DOHH2 (cell line): ENCODE data around the gene ADAMTS8.
"Not testable (repeated sequence)": the region's sequence is repeated elsewhere in the genome, so short reads cannot be mapped to it uniquely, and the experiment has no call there.

ENCODE experiments used
- H3F3A ChIP-seq: fragments of 200-600 bp; sonication (generic), shearing (Covaris generic); 2 replicates; pipeline ENCODE4 v1.6.0; 2016; ENCODE audit warnings: antibody characterized with exemption, mild to moderate bottlenecking; ENCODE audit not compliant: control insufficient read depth, insufficient read depth
- H3K27ac ChIP-seq: fragments of 200-600 bp; sonication (generic); 2 replicates; pipeline ENCODE4 v1.5.1; 2014; ENCODE audit warnings: low read depth, mild to moderate bottlenecking, low read length, moderate library complexity
- H3K27me3 ChIP-seq: fragments of 200-600 bp; sonication (generic); 2 replicates; pipeline ENCODE4 v1.6.1; 2014; ENCODE audit warnings: mild to moderate bottlenecking, low read length, mixed read lengths; ENCODE audit not compliant: control insufficient read depth
- H3K36me3 ChIP-seq: fragments of 200-600 bp; sonication (generic); 2 replicates; pipeline ENCODE4 v1.6.1; 2014; ENCODE audit warnings: mild to moderate bottlenecking, low read length, moderate library complexity, mixed read lengths; ENCODE audit not compliant: control insufficient read depth
- H3K4me1 ChIP-seq: fragments of 200-600 bp; sonication (generic); 2 replicates; pipeline ENCODE4 v1.6.1; 2014; ENCODE audit warnings: mild to moderate bottlenecking, low read length, mixed read lengths; ENCODE audit not compliant: control insufficient read depth
- H3K4me2 ChIP-seq: fragments of 200-600 bp; sonication (generic); 2 replicates; pipeline ENCODE4 v1.6.0; 2014; ENCODE audit warnings: mild to moderate bottlenecking, low read length, moderate library complexity
- H3K4me3 ChIP-seq: fragments of 200-600 bp; sonication (generic); 2 replicates; pipeline ENCODE4 v1.5.1; 2014; ENCODE audit warnings: mild to moderate bottlenecking, low read length, mixed read lengths
- H3K79me2 ChIP-seq: fragments of 200-600 bp; sonication (generic); 2 replicates; pipeline ENCODE4 v1.6.1; 2014; ENCODE audit warnings: mild to moderate bottlenecking, low read length, mixed read lengths; ENCODE audit not compliant: control insufficient read depth
- H3K9me2 ChIP-seq: fragments of 200-600 bp; sonication (generic); replicated peaks from 2 replicates; pipeline ENCODE4 v1.6.1; 2014; ENCODE audit warnings: mild to moderate bottlenecking, low read length, mixed read lengths; ENCODE audit not compliant: control insufficient read depth
- H3K9me3 ChIP-seq: fragments of 200-600 bp; sonication (generic); 2 replicates; pipeline ENCODE4 v1.6.1; 2014; ENCODE audit warnings: antibody characterized with exemption, low read length, mixed read lengths; ENCODE audit not compliant: control insufficient read depth, insufficient read depth
- H4K20me1 ChIP-seq: fragments of 200-600 bp; sonication (generic); 2 replicates; pipeline ENCODE4 v1.6.0; 2014; ENCODE audit warnings: low read depth, mild to moderate bottlenecking, antibody characterized with exemption, low read length, moderate library complexity; ENCODE audit not compliant: control insufficient read depth, insufficient read depth
- CTCF ChIP-seq: fragments of 200-600 bp; sonication (generic); IDR thresholded peaks from one replicate; pipeline ENCODE4 v1.5.1; 2014; ENCODE audit warnings: antibody characterized with exemption, mild to moderate bottlenecking, low read depth, low read length; ENCODE audit not compliant: poor library complexity, severe bottlenecking
- EZH2phosphoT487 ChIP-seq: fragments of 200-600 bp; sonication (generic); IDR thresholded peaks from 2 replicates; pipeline ENCODE4 v1.6.1; 2017; ENCODE audit warnings: borderline replicate concordance, mild to moderate bottlenecking, antibody characterized with exemption, low read length, moderate library complexity, mixed read lengths

Gene ADAMTS8

DNA sequence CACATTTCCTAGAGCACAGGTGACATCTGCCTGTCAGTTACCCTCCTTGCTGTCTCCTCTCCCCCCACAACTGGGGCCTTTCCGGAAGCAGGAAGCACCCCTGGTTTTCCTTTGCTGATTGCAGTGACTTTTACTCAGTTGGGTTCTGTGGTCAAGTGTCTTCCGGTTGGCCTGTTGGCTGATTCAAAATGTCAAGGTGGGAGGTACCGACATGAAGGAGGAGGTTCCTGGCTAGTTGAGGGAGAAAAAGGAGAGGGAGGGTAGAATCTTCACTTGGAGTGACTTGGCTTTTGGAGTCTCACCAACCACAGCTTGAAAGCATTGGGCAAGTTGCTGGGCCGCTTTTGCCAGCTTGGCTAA, 10.7 kb upstream of the ADAMTS8 start:
- Histone ChIP-seq H3K4me3 (no peak overlapping the region), H3K27ac (no peak overlapping the region), H3F3A (no peaks in the 10 kb centered on the region), H3K79me2 (no peaks in the 10 kb centered on the region), H3K27me3 (peaks cover 13% of the 10 kb centered on the region), H3K4me1 (0 out of 2 replicates have a peak, but pooled peaks cover 6% of the 10 kb centered on the region), H4K20me1 (no peaks in the 10 kb centered on the region), H3K9me2 (no peaks in the 10 kb centered on the region), H3K4me2 (no peak overlapping the region), H3K36me3 (no peaks in the 10 kb centered on the region), H3K9me3 (no peaks in the 10 kb centered on the region)
- TF ChIP-seq EZH2phosphoT487 (no peak), CTCF (no peak)

DNA sequence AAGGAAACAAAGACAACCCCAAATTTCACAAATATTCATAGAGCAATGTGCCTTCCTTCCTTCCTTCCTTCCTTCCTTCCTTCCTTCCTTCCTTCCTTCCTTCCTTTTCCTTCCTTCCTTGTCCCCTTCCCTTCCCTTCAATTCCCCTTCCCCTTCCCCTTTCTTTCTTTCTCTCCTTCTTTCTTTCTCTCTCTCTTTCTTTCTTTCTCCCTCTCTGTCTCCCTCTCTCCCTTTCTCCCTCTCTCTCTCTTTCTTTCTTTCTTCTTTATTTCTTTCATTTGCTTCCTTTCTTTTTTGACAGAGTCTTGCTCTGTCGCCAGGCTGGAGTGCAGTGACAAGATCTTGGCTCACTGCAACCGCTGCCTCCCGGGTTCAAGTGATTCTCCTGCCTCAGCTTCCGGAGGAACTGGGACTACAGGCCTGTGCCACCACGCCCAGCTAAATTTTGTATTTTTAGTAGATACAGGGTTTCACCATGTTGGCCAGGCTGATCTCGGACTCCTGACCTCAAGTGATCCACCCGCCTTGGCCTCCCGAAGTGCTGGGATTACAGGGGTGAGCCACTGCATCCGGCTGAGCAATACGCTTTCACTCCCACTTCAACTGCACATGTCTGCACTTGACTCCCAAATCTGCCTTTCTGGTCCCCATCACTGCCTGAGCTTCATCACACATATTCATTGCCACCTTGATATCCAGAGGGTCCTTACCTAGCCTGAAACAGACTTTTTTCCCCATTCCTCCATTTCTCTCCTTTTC, 10.2 kb upstream of the ADAMTS8 start:
- not testable (repeated sequence) for H3K79me2 ChIP-seq, H3K36me3 ChIP-seq, H3K4me3 ChIP-seq, H3K4me2 ChIP-seq, H3K9me3 ChIP-seq, H3K4me1 ChIP-seq, H4K20me1 ChIP-seq, H3F3A ChIP-seq, H3K27ac ChIP-seq, H3K9me2 ChIP-seq
- H3K27me3 ChIP-seq: peaks cover 13% of the 10 kb centered on the region

GRCh38 chr11:130437848-130438247, 9.4 kb upstream of the ADAMTS8 start:
- H3K9me2 ChIP-seq: no peaks in the 10 kb centered on the region
- H3K9me3 ChIP-seq: no peaks in the 10 kb centered on the region
- TF ChIP-seq EZH2phosphoT487: no peak
- no peak for TF ChIP-seq CTCF
- no peak overlapping the region for H3K27ac ChIP-seq
- peaks cover 13% of the 10 kb centered on the region for H3K27me3 ChIP-seq
- 0 out of 2 replicates have a peak, but pooled peaks cover 6% of the 10 kb centered on the region for H3K4me1 ChIP-seq
- no peak overlapping the region for H3K4me2 ChIP-seq
- no peaks in the 10 kb centered on the region for H3K36me3 ChIP-seq
- no peaks in the 10 kb centered on the region for H3K79me2 ChIP-seq
- H4K20me1 ChIP-seq: no peaks in the 10 kb centered on the region
- H3F3A ChIP-seq: no peaks in the 10 kb centered on the region
- H3K4me3 ChIP-seq: no peak overlapping the region

GRCh38 chr11:130436171-130436570, 7.8 kb upstream of the ADAMTS8 start:
- Histone ChIP-seq H3F3A (no peaks in the 10 kb centered on the region; the same call in 1 of the 2 replicates), H3K79me2 (no peaks in the 10 kb centered on the region), H3K4me1 (0 out of 2 replicates have a peak, but pooled peaks cover 6% of the 10 kb centered on the region), H3K27me3 (peaks cover 13% of the 10 kb centered on the region), H3K4me2 (no peak overlapping the region), H3K9me2 (no peaks in the 10 kb centered on the region), H4K20me1 (no peaks in the 10 kb centered on the region), H3K27ac (no peak overlapping the region), H3K9me3 (no peaks in the 10 kb centered on the region), H3K4me3 (no peak overlapping the region), H3K36me3 (no peaks in the 10 kb centered on the region)
- TF ChIP-seq CTCF (no peak), EZH2phosphoT487 (no peak)
